K562 (cell line): ENCODE results near the gene MKNK2. TPM values are rescaled to one million over a fixed set of nuclear protein-coding genes. Genes with fewer than 3 reads are reported as not detected.

Experiments
- DIDO1 ChIP-seq: fragments of 450-650 bp; IDR thresholded peaks from 2 replicates; pipeline ENCODE4 v1.6.1; 2016; ENCODE audit warnings: low read depth, missing biosample characterization, missing genetic modification characterization
- HCFC1 ChIP-seq: IDR thresholded peaks from 2 replicates; pipeline ENCODE4 v1.6.1; 2012; ENCODE audit warnings: low read depth, low read length, improper control_type of control experiment
- MAFG ChIP-seq: fragments of 450-650 bp; conservative IDR thresholded peaks from 2 replicates; pipeline ENCODE4 v1.6.1; 2016; ENCODE audit warnings: missing genetic modification characterization, missing compliant biosample characterization
- MYBL2 ChIP-seq, 2 experiments: fragments of 450-650 bp in 1 of 2; sonication (generic) in 1 of 2; formaldehyde crosslinking in 1 of 2; IDR thresholded peaks; 2 replicates each; pipeline versions ENCODE4 v1.6.1 to v1.8.1; 2017 to 2022; ENCODE audit warnings: borderline replicate concordance in 1 of 2, inconsistent platforms in 1 of 2, low read depth in 1 of 2, mild to moderate bottlenecking in 1 of 2, missing genetic modification reagents in 1 of 2, moderate library complexity in 1 of 2
- NCOR1 ChIP-seq: fragments of 450-650 bp; IDR thresholded peaks from 2 replicates; pipeline ENCODE4 v1.6.1; 2016; ENCODE audit warnings: mild to moderate bottlenecking, moderate library complexity
- POLR2AphosphoS2 ChIP-seq: IDR thresholded peaks from 2 replicates; pipeline ENCODE4 v1.6.1; 2012; ENCODE audit warnings: low read length, improper control_type of control experiment
- POLR2G ChIP-seq: fragments of 200-400 bp; formaldehyde crosslinking; IDR thresholded peaks from 2 replicates; pipeline ENCODE4 v1.6.1; 2017; ENCODE audit warnings: low read depth, mild to moderate bottlenecking, antibody characterized with exemption, low read length, moderate library complexity
- PRDM10 ChIP-seq: fragments of 450-650 bp; IDR thresholded peaks from 2 replicates; pipeline ENCODE4 v1.6.1; 2018; ENCODE audit not compliant: partially characterized antibody
- PRPF4 ChIP-seq: fragments of 200-400 bp; formaldehyde crosslinking; IDR thresholded peaks from one replicate; pipeline ENCODE4 v1.6.1; 2017; ENCODE audit warnings: low read length, low read depth, mild to moderate bottlenecking; ENCODE audit not compliant: insufficient read depth, poor library complexity, severe bottlenecking
- PURB ChIP-seq: sonication (generic); formaldehyde crosslinking; IDR thresholded peaks from 2 replicates; pipeline ENCODE4 v1.9.0; 2021; ENCODE audit warnings: low read depth, mild to moderate bottlenecking, missing genetic modification reagents
- SAP30 ChIP-seq: fragments of 200-600 bp; sonication (generic); IDR thresholded peaks from 2 replicates; pipeline ENCODE4 v1.6.1; 2012; ENCODE audit warnings: borderline replicate concordance, low read depth, mild to moderate bottlenecking, moderate library complexity, low read length, control low read depth, inconsistent platforms; ENCODE audit not compliant: insufficient read depth, poor library complexity, severe bottlenecking
- SMAD3 ChIP-seq: fragments of 450-650 bp; formaldehyde crosslinking; conservative IDR thresholded peaks from 2 replicates; pipeline ENCODE4 v1.4.0; 2020; ENCODE audit warnings: mild to moderate bottlenecking
- SP2 ChIP-seq: IDR thresholded peaks from 2 replicates; pipeline ENCODE4 v1.6.1; 2011; ENCODE audit warnings: mild to moderate bottlenecking, low read depth, low read length, moderate library complexity; ENCODE audit not compliant: poor library complexity, severe bottlenecking; ENCODE audit errors: extremely low read depth
- SRSF9 ChIP-seq: fragments of 200-400 bp; formaldehyde crosslinking; IDR thresholded peaks from 2 replicates; pipeline ENCODE4 v1.6.1; 2017; ENCODE audit warnings: low read depth, low read length, borderline replicate concordance
- TCF3 ChIP-seq: sonication (generic); formaldehyde crosslinking; IDR thresholded peaks from 2 replicates; pipeline ENCODE4 v1.4.0; 2020; ENCODE audit warnings: mild to moderate bottlenecking, missing genetic modification reagents
- ZNF707 ChIP-seq: fragments of 250-450 bp; sonication (Bioruptor Pico); conservative IDR thresholded peaks from 2 replicates; pipeline ENCODE4 v1.8.0; 2022; ENCODE audit warnings: inconsistent platforms, mild to moderate bottlenecking, moderate library complexity
- polyA plus RNA-seq, 8 experiments: library from polyadenylated mRNA; depleted of rRNA in 4 of 8; stranded (reverse) in 5 of 8; unstranded in 3 of 8; fragments of >200 nt; fragmentation: Nextera tagmentation in 2 of 8; fragmentation: Illumina TruSeq in 1 of 8; extraction: Ambion mirVana in 2 of 8; extraction: Trizol in 1 of 8; gene quantifications; 2 replicates each; pipeline versions ENCODE4 v1.2.1 to v1.2.3, GENCODE V29; 2011 to 2014; ENCODE audit warnings: inconsistent platforms in 1 of 8, missing spikeins in 1 of 8
- total RNA-seq, 7 experiments: library from RNA; depleted of rRNA in 6 of 7; stranded (reverse); fragments of >200 nt in 6 of 7; fragmentation: Illumina TruSeq in 2 of 7; extraction: Trizol in 2 of 7; gene quantifications; 2 replicates each; pipeline versions ENCODE4 v1.2.1 to v1.2.3, GENCODE V29; 2011 to 2021; ENCODE audit warnings: low replicate concordance in 1 of 7
- TF ChIP-seq, protein P1 (sequence below): fragments of 450-650 bp; formaldehyde crosslinking; IDR thresholded peaks from 2 replicates; pipeline ENCODE4 v1.4.0; 2020; ENCODE audit warnings: mild to moderate bottlenecking
- TF ChIP-seq, protein P2 (sequence below): fragments of 450-650 bp; formaldehyde crosslinking; IDR thresholded peaks from 2 replicates; pipeline ENCODE4 v1.4.0; 2022; ENCODE audit warnings: mild to moderate bottlenecking, moderate library complexity
- TF ChIP-seq, protein P3 (sequence below): fragments of 250-450 bp; sonication (Bioruptor Pico); IDR thresholded peaks from 2 replicates; pipeline ENCODE4 v1.4.0; 2020

MKNK2 gene
- total and polyA plus RNA-seq, 9 of the 15 experiments (the other 6 are each of a cell fraction or from before 2014, with no cell fraction given), result 5.1 to 191 (median 51.9) TPM

- no peak for TF ChIP-seq PRDM10
- TF ChIP-seq, protein P1, sequence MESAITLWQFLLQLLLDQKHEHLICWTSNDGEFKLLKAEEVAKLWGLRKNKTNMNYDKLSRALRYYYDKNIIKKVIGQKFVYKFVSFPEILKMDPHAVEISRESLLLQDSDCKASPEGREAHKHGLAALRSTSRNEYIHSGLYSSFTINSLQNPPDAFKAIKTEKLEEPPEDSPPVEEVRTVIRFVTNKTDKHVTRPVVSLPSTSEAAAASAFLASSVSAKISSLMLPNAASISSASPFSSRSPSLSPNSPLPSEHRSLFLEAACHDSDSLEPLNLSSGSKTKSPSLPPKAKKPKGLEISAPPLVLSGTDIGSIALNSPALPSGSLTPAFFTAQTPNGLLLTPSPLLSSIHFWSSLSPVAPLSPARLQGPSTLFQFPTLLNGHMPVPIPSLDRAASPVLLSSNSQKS, result no peak
- TF ChIP-seq PURB, result no peak
- TF ChIP-seq, protein P2, sequence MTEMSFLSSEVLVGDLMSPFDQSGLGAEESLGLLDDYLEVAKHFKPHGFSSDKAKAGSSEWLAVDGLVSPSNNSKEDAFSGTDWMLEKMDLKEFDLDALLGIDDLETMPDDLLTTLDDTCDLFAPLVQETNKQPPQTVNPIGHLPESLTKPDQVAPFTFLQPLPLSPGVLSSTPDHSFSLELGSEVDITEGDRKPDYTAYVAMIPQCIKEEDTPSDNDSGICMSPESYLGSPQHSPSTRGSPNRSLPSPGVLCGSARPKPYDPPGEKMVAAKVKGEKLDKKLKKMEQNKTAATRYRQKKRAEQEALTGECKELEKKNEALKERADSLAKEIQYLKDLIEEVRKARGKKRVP, result no peak
- no peak for TF ChIP-seq PRPF4
- TF ChIP-seq, protein P3, sequence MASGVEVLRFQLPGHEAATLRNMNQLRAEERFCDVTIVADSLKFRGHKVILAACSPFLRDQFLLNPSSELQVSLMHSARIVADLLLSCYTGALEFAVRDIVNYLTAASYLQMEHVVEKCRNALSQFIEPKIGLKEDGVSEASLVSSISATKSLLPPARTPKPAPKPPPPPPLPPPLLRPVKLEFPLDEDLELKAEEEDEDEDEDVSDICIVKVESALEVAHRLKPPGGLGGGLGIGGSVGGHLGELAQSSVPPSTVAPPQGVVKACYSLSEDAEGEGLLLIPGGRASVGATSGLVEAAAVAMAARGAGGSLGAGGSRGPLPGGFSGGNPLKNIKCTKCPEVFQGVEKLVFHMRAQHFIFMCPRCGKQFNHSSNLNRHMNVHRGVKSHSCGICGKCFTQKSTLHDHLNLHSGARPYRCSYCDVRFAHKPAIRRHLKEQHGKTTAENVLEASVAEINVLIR, result no peak
- TF ChIP-seq SMAD3 (CRISPR knock-in tag), result no peak
- TF ChIP-seq NCOR1, result no peak
- TF ChIP-seq POLR2AphosphoS2, result no peak
- TF ChIP-seq SAP30, result no peak
- no peak for TF ChIP-seq ZNF707 (CRISPR knock-in tag)
- no peak for TF ChIP-seq HCFC1
- TF ChIP-seq DIDO1 (tag), result no peak
- no peak for TF ChIP-seq TCF3 (CRISPR knock-in tag)
- peak; percentile 70 for TF ChIP-seq POLR2G
- no peak for TF ChIP-seq SP2
- TF ChIP-seq SRSF9, result no peak
- TF ChIP-seq MAFG, result no peak
- TF ChIP-seq MYBL2 (IDR thresholded peaks at IDR 0.05; ENCODE audit: low read depth), result no peak
- no peak for TF ChIP-seq MYBL2 (CRISPR knock-in tag; IDR thresholded peaks at IDR 0.05; ENCODE audit: borderline replicate concordance)
These were observed 16.1 kb downstream of the MKNK2 start (continued) for GRCh38 chr19:2034729-2035589.
